Colon (tissue), 2 donors: ENCODE measurements around the gene WDR81.

Experiments used
- FAIRE-seq: peaks from 2 replicates; lab custom pipeline; 2012; peaks lifted over from hg19 to GRCh38; lab: Jason Lieb, UNC
- donor health status: control.
- donor health status: control.

The WDR81 gene

DNA sequence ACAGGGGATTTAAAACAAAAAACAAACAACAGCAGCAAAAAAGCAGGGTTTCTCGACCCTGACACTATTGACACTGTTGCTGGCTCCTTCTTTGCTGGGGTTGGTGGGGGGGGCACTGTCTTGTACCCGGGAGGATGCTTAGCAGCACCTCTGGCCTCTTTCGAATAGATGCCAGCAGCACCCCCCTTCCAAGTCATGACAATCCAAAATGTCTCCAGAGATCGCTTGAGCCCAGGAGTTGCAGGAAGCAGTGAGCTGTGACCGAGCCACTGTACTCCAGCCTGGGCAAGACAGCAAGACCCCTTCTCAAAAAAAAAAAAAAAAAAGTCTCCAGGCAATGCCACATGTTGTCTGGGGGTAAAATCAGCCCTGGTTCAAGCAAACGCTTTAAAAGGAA lies 57.7 kb downstream of the WDR81 start:
- no peak for FAIRE-seq

- FAIRE-seq: no peak
These were observed 58.8 kb downstream of the WDR81 start for GRCh38 chr17:1783271-1783670.

DNA sequence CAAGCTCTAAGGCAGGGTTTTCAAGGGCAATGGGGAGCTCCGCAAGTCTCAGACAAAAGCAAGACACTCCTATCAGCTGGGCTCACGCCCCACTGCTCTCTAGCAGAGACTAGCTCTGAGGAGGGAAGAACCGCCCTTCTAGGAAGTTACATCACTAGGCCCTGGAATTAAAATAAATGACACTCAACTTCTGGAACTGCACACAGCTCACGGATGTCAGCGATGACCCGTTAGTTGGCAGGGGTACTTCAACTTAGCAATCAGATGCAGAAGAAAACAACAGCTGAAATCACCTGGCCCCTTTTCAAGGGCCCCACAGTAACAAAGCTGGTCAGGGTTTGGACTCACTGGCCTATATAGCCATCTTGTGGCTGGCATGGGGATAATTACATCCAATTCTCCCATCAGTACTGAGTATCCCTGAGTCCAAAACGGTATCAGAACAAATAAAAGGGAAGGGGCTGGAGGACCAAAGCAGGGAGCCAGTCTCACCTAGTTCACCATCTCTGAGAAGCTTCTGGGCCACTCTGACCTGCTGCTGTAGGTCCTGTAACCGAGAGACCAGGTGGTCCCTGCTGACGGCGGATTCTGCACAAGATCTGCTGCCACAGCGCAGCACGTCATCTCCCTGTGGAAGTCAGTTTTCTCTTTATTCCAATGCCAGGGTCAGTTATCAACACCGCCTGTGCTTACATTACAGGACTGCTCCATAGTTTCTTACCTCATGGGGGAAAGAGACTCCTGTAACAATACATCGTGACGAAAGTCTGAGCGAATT lies 59.5 kb downstream of the WDR81 start:
- FAIRE-seq: no peak

DNA sequence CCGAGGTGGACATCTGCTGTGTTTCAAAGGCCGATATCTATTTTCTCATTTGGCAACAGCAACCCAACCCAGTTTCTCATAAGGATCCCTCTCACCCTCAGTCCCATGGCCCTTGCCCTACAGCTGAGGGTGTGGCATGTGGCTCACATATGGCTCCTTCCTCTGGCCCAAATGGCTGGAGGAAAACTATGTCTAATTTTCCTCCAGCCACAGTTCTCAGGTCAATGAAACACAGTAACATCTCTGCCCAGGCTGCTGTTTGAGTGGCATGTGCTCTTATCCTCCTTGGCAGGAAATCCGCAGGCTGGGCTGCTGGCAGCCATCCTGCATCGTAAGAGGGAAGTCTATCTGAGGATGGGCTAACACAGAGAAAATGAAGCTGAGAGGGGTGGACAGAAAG lies 61.4 kb downstream of the WDR81 start:
- no peak for FAIRE-seq

DNA sequence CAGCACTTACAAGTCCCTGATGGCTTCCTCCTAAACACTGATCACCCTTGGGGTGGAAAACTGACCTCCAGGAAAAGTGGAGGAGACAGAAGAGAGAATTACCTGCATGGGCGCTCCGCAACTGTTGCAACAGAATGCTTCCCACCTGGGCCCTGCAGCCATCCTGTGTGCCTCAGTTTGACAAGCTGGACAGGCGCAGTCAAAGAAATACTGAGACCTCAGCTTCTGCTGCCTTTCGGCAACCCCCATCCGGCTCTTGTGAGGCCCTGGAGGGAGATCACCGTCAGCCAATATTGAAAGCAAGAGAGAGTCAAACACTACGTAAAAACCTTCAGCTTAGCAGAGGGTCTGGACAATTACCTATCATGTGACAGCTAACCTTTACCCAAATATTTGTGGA lies 62.2 kb downstream of the WDR81 start:
- no peak for FAIRE-seq

GRCh38 chr17:1787301-1787902 lies 62.9 kb downstream of the WDR81 start:
- no peak for FAIRE-seq
